HepG2 (cell line): ENCODE measurements around the gene DGKB. TPM values are rescaled to one million over a fixed set of nuclear protein-coding genes. Genes with fewer than 3 reads are reported as not detected.

Experiments
- ATAC-seq: fragments of 200-7000 bp; cut with Tn5 transposase; 3 replicates; pipeline ENCODE4 v1.9.1; 2020; ENCODE audit warnings: mild to moderate bottlenecking, moderate library complexity
- BruUV-seq: library from RNA; stranded (reverse); fragments of 400-500 nt; replicated peaks from 2 replicates; lab custom pipeline; 2021; lab: Mats Ljungman, UMichigan
- CTCF ChIA-PET: fragments of 300-600 bp; formaldehyde crosslinking; extraction: SDS; loops from one replicate; lab custom pipeline; 2021; ENCODE audit warnings: low total read pairs, inconsistent platforms, low intra/inter-chr PET ratio; lab: Yijun Ruan, JAX
- POLR2A ChIA-PET: fragments of 350-600 bp; sonication (Branson Sonifier 250); formaldehyde crosslinking; loops from one replicate; lab custom pipeline; 2020; ENCODE audit warnings: antibody characterized with exemption, inconsistent platforms; lab: Yijun Ruan, JAX
- DNase-seq: peaks from one replicate; pipeline ENCODE4 v3.0.0-alpha.2; 2015; ENCODE audit warnings: low spot score
- FAIRE-seq: peaks from 3 replicates; lab custom pipeline; 2011; peaks lifted over from hg19 to GRCh38; lab: Jason Lieb, UNC
- H2AFZ ChIP-seq: one replicate; pipeline ENCODE4 v1.6.1; 2011; ENCODE audit warnings: low read length, inconsistent platforms
- H3K27ac ChIP-seq: fragments of 300-600 bp; 3 replicates; pipeline ENCODE4 v1.8.0; 2011; ENCODE audit warnings: mixed run types, mild to moderate bottlenecking, mixed read lengths, low read length, inconsistent platforms; ENCODE audit not compliant: insufficient read depth; ENCODE audit errors: extremely low read length
- H3K27me3 ChIP-seq, 2 experiments: fragments of 200-600 bp in 1 of 2; 2 replicates in 1 of 2; 3 replicates in 1 of 2; pipeline versions ENCODE4 v1.6.0 to v1.8.0; 2011; ENCODE audit warnings: low read length in 2 of 2, mild to moderate bottlenecking in 2 of 2, moderate library complexity in 2 of 2, inconsistent platforms in 1 of 2; ENCODE audit not compliant: insufficient read depth in 2 of 2, control insufficient read depth in 1 of 2
- H3K36me3 ChIP-seq, 2 experiments: fragments of 200-600 bp in 1 of 2; replicated peaks in 1 of 2; 2 replicates in 1 of 2; 3 replicates in 1 of 2; pipeline versions ENCODE4 v1.5.1 to v1.8.0; 2011; ENCODE audit warnings: low read length in 2 of 2, inconsistent platforms in 1 of 2; ENCODE audit not compliant: insufficient read depth in 2 of 2, control insufficient read depth in 1 of 2
- H3K4me1 ChIP-seq: 2 replicates; pipeline ENCODE4 v1.5.1; 2012; ENCODE audit warnings: low read length, inconsistent platforms; ENCODE audit not compliant: insufficient read depth
- H3K4me2 ChIP-seq: 2 replicates; pipeline ENCODE4 v1.6.0; 2011; ENCODE audit warnings: low read depth, low read length, inconsistent platforms
- H3K4me3 ChIP-seq, 3 experiments: fragments of 200-600 bp in 1 of 3; sonication (generic), shearing (Covaris generic) in 1 of 3; replicated peaks in 1 of 3; 2 replicates each; pipeline ENCODE4 v1.5.1; 2011 to 2016; ENCODE audit warnings: low read length in 3 of 3, inconsistent platforms in 2 of 3, low read depth in 2 of 3, mild to moderate bottlenecking in 2 of 3, control low read depth in 1 of 3, mixed read lengths in 1 of 3; ENCODE audit not compliant: insufficient read depth in 1 of 3
- H3K79me2 ChIP-seq: one replicate; pipeline ENCODE4 v1.6.1; 2011; ENCODE audit warnings: low read length, inconsistent platforms; ENCODE audit not compliant: insufficient read depth
- H3K9ac ChIP-seq: 2 replicates; pipeline ENCODE4 v1.6.0; 2011; ENCODE audit warnings: mild to moderate bottlenecking, low read depth, low read length, inconsistent platforms; ENCODE audit not compliant: insufficient read depth
- H3K9me3 ChIP-seq: 2 replicates; pipeline ENCODE4 v1.5.1; 2012; ENCODE audit warnings: mild to moderate bottlenecking, low read length
- H4K20me1 ChIP-seq: 2 replicates; pipeline ENCODE4 v1.6.0; 2011; ENCODE audit warnings: inconsistent platforms, mild to moderate bottlenecking, low read length, moderate library complexity; ENCODE audit not compliant: insufficient read depth
- GZF1 ChIP-seq: sonication (generic); formaldehyde crosslinking; IDR thresholded peaks from 2 replicates; pipeline ENCODE4 v1.5.1; 2020; ENCODE audit warnings: mild to moderate bottlenecking, missing genetic modification reagents
- HNF4G ChIP-seq, 2 experiments: sonication (generic) in 1 of 2; formaldehyde crosslinking in 1 of 2; IDR thresholded peaks; 2 replicates each; pipeline versions ENCODE4 v1.4.0 to v1.6.1; 2011 to 2020; ENCODE audit warnings: borderline replicate concordance in 2 of 2, low read depth in 2 of 2, mild to moderate bottlenecking in 2 of 2, low read length in 1 of 2, missing genetic modification reagents in 1 of 2, moderate library complexity in 1 of 2
- ZNF556 ChIP-seq: sonication (generic); formaldehyde crosslinking; IDR thresholded peaks from 2 replicates; pipeline ENCODE4 v1.4.0; 2020; ENCODE audit warnings: mild to moderate bottlenecking, missing genetic modification reagents, borderline replicate concordance
- ZSCAN9 ChIP-seq: IDR thresholded peaks from 2 replicates; pipeline ENCODE4 v1.6.1; 2016; ENCODE audit warnings: borderline replicate concordance
- WGBS: methylation state at CpG from one replicate; pipeline ENCODE4 v1.1.6; 2017; ENCODE audit warnings: low lambda C conversion rate; 5-methylcytosine and 5-hydroxymethylcytosine counted together
- in situ Hi-C: cut with HindIII; loops from 2 replicates; pipeline ENCODE4 v1.10.0; 2017; ENCODE audit warnings: low pct_unique_long_range_greater_than_20kb; ENCODE audit not compliant: extremely low pct_ligation_motif_present
- intact Hi-C: fragments of 100-400 bp; cut with micrococcal nuclease; formaldehyde crosslinking; loops from one replicate; pipeline ENCODE4 v1.10.0; 2022; ENCODE audit not compliant: unreplicated experiment
- polyA plus RNA-seq, 8 experiments: library from polyadenylated mRNA; depleted of rRNA in 3 of 8; stranded (reverse) in 7 of 8; unstranded in 1 of 8; fragments of >200 nt; fragmentation: Illumina TruSeq in 4 of 8; extraction: Trizol in 4 of 8; gene quantifications; 2 replicates each; pipeline versions ENCODE4 v1.2.1 to v1.2.3, GENCODE V29; 2011 to 2016; ENCODE audit warnings: low read depth in 4 of 8, missing spikeins in 1 of 8, mixed read lengths in 1 of 8; ENCODE audit not compliant: insufficient read depth in 1 of 8
- total RNA-seq, 5 experiments: library from RNA; depleted of rRNA; stranded (reverse); fragments of >200 nt; fragmentation: Illumina TruSeq; extraction: Trizol; gene quantifications; 2 replicates each; pipeline ENCODE4 v1.2.3, GENCODE V29; 2016; ENCODE audit warnings: low read depth in 1 of 5
- TF ChIP-seq, protein P1 (sequence below): sonication (generic); formaldehyde crosslinking; IDR thresholded peaks from 2 replicates; pipeline ENCODE4 v1.4.0; 2020; ENCODE audit warnings: missing genetic modification reagents
- TF ChIP-seq, protein P2 (sequence below): sonication (generic); formaldehyde crosslinking; IDR thresholded peaks from 2 replicates; pipeline ENCODE4 v1.5.1; 2020; ENCODE audit warnings: missing genetic modification reagents, mild to moderate bottlenecking, borderline replicate concordance

DGKB gene
- total and polyA plus RNA-seq, 2 of the 13 experiments (the other 11 are each of a cell fraction or from before 2014, with no cell fraction given) = not detected

DNA sequence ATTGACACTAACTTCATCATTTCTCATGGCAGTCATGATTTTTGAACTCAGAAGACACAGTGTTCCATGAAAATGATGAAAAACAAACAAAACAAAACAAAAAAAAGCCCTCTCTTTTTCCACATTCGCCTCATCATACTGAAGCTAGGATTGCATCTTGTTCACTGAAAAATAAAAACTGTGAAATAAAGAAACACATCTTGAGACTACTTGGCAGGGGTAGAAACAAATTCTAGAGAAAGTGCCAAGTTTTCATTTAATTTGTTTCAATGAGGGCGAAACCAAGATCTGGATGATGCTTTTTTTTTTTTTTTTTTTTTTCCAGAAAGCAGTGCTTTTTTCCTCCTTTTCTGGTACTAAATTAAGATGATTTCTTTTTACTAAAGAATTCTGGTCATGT is 562.7 kb downstream of the DGKB start:
- H2AFZ ChIP-seq = no peak overlapping the region
- ChIA-PET POLR2A (no interaction called here), CTCF (no interaction called here)
- no peak overlapping the region for H3K4me3 ChIP-seq
- no peaks in the 10 kb centered on the region for H3K27me3 ChIP-seq
- H3K79me2 ChIP-seq = no peaks in the 10 kb centered on the region
- no peak overlapping the region for H3K4me2 ChIP-seq
- WGBS = 40% methylated on average over 2 of the region's 2 CpGs
- DNase-seq (no peak), FAIRE-seq (no peak), ATAC-seq (no peak)
- intact Hi-C loops (no loop called here), in situ Hi-C loops (no loop called here)
- no peak overlapping the region for H3K9ac ChIP-seq
- no TSS peak for BruUV-seq
- peaks cover 79% of the 10 kb centered on the region for H3K9me3 ChIP-seq
- no peak overlapping the region for H3K27ac ChIP-seq
- no peaks in the 10 kb centered on the region for H3K36me3 ChIP-seq
- TF ChIP-seq ZNF556 = no peak
- no peak for TF ChIP-seq GZF1 (CRISPR knock-in tag)
- no peak for TF ChIP-seq ZSCAN9 (CRISPR knock-in tag)
- TF ChIP-seq, protein P1, sequence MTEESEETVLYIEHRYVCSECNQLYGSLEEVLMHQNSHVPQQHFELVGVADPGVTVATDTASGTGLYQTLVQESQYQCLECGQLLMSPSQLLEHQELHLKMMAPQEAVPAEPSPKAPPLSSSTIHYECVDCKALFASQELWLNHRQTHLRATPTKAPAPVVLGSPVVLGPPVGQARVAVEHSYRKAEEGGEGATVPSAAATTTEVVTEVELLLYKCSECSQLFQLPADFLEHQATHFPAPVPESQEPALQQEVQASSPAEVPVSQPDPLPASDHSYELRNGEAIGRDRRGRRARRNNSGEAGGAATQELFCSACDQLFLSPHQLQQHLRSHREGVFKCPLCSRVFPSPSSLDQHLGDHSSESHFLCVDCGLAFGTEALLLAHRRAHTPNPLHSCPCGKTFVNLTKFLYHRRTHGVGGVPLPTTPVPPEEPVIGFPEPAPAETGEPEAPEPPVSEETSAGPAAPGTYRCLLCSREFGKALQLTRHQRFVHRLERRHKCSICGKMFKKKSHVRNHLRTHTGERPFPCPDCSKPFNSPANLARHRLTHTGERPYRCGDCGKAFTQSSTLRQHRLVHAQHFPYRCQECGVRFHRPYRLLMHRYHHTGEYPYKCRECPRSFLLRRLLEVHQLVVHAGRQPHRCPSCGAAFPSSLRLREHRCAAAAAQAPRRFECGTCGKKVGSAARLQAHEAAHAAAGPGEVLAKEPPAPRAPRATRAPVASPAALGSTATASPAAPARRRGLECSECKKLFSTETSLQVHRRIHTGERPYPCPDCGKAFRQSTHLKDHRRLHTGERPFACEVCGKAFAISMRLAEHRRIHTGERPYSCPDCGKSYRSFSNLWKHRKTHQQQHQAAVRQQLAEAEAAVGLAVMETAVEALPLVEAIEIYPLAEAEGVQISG (CRISPR knock-in tag) = no peak
- TF ChIP-seq HNF4G (IDR thresholded peaks at IDR 0.05; ENCODE audit: borderline replicate concordance, low read depth, low read length) = no peak
- TF ChIP-seq HNF4G (CRISPR knock-in tag; IDR thresholded peaks at IDR 0.05; ENCODE audit: borderline replicate concordance, low read depth) = no peak
- TF ChIP-seq, protein P2, sequence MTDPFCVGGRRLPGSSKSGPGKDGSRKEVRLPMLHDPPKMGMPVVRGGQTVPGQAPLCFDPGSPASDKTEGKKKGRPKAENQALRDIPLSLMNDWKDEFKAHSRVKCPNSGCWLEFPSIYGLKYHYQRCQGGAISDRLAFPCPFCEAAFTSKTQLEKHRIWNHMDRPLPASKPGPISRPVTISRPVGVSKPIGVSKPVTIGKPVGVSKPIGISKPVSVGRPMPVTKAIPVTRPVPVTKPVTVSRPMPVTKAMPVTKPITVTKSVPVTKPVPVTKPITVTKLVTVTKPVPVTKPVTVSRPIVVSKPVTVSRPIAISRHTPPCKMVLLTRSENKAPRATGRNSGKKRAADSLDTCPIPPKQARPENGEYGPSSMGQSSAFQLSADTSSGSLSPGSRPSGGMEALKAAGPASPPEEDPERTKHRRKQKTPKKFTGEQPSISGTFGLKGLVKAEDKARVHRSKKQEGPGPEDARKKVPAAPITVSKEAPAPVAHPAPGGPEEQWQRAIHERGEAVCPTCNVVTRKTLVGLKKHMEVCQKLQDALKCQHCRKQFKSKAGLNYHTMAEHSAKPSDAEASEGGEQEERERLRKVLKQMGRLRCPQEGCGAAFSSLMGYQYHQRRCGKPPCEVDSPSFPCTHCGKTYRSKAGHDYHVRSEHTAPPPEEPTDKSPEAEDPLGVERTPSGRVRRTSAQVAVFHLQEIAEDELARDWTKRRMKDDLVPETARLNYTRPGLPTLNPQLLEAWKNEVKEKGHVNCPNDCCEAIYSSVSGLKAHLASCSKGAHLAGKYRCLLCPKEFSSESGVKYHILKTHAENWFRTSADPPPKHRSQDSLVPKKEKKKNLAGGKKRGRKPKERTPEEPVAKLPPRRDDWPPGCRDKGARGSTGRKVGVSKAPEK (CRISPR knock-in tag) = no peak
- no peaks in the 10 kb centered on the region for H3K4me1 ChIP-seq
- no peaks in the 10 kb centered on the region for H4K20me1 ChIP-seq
